PC-9 (cell line): ENCODE data around the gene SYNE1. TPM values are rescaled to one million over a fixed set of nuclear protein-coding genes. Genes with fewer than 3 reads are reported as not detected.

ENCODE experiments used
- BruUV-seq: library from RNA; stranded (reverse); fragments of 400-500 nt; replicated peaks from 2 replicates; lab custom pipeline; 2021; lab: Mats Ljungman, UMichigan
- CTCF ChIA-PET: fragments of 300-600 bp; sonication (Branson Sonifier 250); formaldehyde crosslinking; loops from one replicate; lab custom pipeline; 2022; ENCODE audit warnings: antibody characterized with exemption; lab: Charles Lee
- POLR2A ChIA-PET: fragments of 300-600 bp; sonication (Branson Sonifier 250); formaldehyde crosslinking; loops from one replicate; lab custom pipeline; 2022; ENCODE audit warnings: antibody characterized with exemption; ENCODE audit not compliant: unreplicated experiment; lab: Charles Lee
- DNase-seq, 2 experiments: peaks; one replicate each; pipeline versions ENCODE4 v3.0.0 to v3.0.0-alpha.2; 2015 to 2022; ENCODE audit warnings: mixed read lengths in 1 of 2
- H2AFZ ChIP-seq: fragments of 200-600 bp; sonication (generic); 2 replicates; pipeline ENCODE4 v1.8.1; 2017; ENCODE audit warnings: antibody characterized with exemption
- H3F3A ChIP-seq: fragments of 200-600 bp; sonication (generic); 2 replicates; pipeline ENCODE4 v1.8.1; 2017; ENCODE audit warnings: antibody characterized with exemption, mild to moderate bottlenecking, low read depth; ENCODE audit not compliant: insufficient read depth
- H3K27ac ChIP-seq: fragments of 200-600 bp; sonication (generic); 2 replicates; pipeline ENCODE4 v1.6.1; 2016; ENCODE audit warnings: mixed run types
- H3K27me3 ChIP-seq: fragments of 200-600 bp; sonication (generic); 2 replicates; pipeline ENCODE4 v1.6.1; 2016; ENCODE audit warnings: low read depth, mixed run types; ENCODE audit not compliant: insufficient read depth
- H3K36me3 ChIP-seq: fragments of 200-600 bp; sonication (generic); 2 replicates; pipeline ENCODE4 v1.6.1; 2016; ENCODE audit warnings: low read depth, mixed run types
- H3K4me1 ChIP-seq: fragments of 200-600 bp; sonication (generic); replicated peaks from 2 replicates; pipeline ENCODE4 v1.6.1; 2016; ENCODE audit warnings: mixed run types; ENCODE audit not compliant: insufficient read depth
- H3K4me2 ChIP-seq: fragments of 200-600 bp; sonication (generic); 2 replicates; pipeline ENCODE4 v1.6.1; 2017; ENCODE audit warnings: mixed run types
- H3K4me3 ChIP-seq: fragments of 200-600 bp; sonication (generic); 2 replicates; pipeline ENCODE4 v1.6.1; 2016; ENCODE audit warnings: mixed run types
- H3K79me2 ChIP-seq: fragments of 200-600 bp; sonication (generic); 2 replicates; pipeline ENCODE4 v1.6.1; 2017; ENCODE audit warnings: low read depth, mixed run types
- H3K9me2 ChIP-seq: fragments of 200-600 bp; sonication (generic); 2 replicates; pipeline ENCODE4 v1.8.1; 2017; ENCODE audit warnings: mild to moderate bottlenecking; ENCODE audit not compliant: insufficient read depth
- H3K9me3 ChIP-seq: fragments of 200-600 bp; sonication (generic); 2 replicates; pipeline ENCODE4 v1.8.1; 2016; ENCODE audit warnings: low read depth; ENCODE audit not compliant: insufficient read depth
- H4K20me1 ChIP-seq: fragments of 200-600 bp; sonication (generic); 2 replicates; pipeline ENCODE4 v1.8.1; 2017; ENCODE audit not compliant: insufficient read depth
- CTCF ChIP-seq: fragments of 200-600 bp; sonication (generic); conservative IDR thresholded peaks from 2 replicates; pipeline ENCODE4 v1.6.1; 2017; ENCODE audit warnings: mixed run types, antibody characterized with exemption, mild to moderate bottlenecking, moderate library complexity
- EZH2 ChIP-seq: fragments of 200-600 bp; sonication (generic); IDR thresholded peaks from 2 replicates; pipeline ENCODE4 v1.8.0; 2017; ENCODE audit warnings: antibody characterized with exemption, low read depth
- intact Hi-C: fragments of 100-400 bp; cut with micrococcal nuclease; formaldehyde crosslinking; loops from one replicate; pipeline ENCODE4 v1.10.0; 2022; ENCODE audit not compliant: unreplicated experiment
- total RNA-seq: library from RNA; stranded (reverse); gene quantifications from 2 replicates; pipeline ENCODE4 v1.2.3, GENCODE V29; 2021

The SYNE1 gene
- total RNA-seq, 1 experiment from 2014 or later: 13.4 TPM

GRCh38 chr6:152509916-152510315 lies 127.2 kb downstream of the SYNE1 start:
- intact Hi-C loops: no loop called here
- Histone ChIP-seq H3K9me3 (no peaks in the 10 kb centered on the region), H4K20me1 (no peaks in the 10 kb centered on the region), H3K36me3 (no peaks in the 10 kb centered on the region), H3K79me2 (no peaks in the 10 kb centered on the region), H3K4me2 (no peak overlapping the region), H3F3A (no peaks in the 10 kb centered on the region), H3K4me3 (no peak overlapping the region), H3K27me3 (no peaks in the 10 kb centered on the region), H3K9me2 (no peaks in the 10 kb centered on the region), H3K4me1 (no peaks in the 10 kb centered on the region), H2AFZ (no peak overlapping the region), H3K27ac (no peak overlapping the region)
- DNase-seq: no peak
- CTCF ChIA-PET: no interaction called here
- BruUV-seq: no TSS peak
- POLR2A ChIA-PET: no interaction called here
- TF ChIP-seq EZH2 (no peak), CTCF (no peak)

- Histone ChIP-seq H2AFZ (no peak overlapping the region), H3K9me3 (no peaks in the 10 kb centered on the region), H3K36me3 (no peaks in the 10 kb centered on the region), H3K4me2 (no peak overlapping the region), H4K20me1 (no peaks in the 10 kb centered on the region), H3K9me2 (no peaks in the 10 kb centered on the region; the same call in 1 of the 2 replicates), H3K4me1 (no peaks in the 10 kb centered on the region), H3K4me3 (no peak overlapping the region), H3K27me3 (no peaks in the 10 kb centered on the region), H3K79me2 (no peaks in the 10 kb centered on the region), H3K27ac (no peak overlapping the region), H3F3A (no peaks in the 10 kb centered on the region)
- DNase-seq: no peak
- POLR2A ChIA-PET: no interaction called here
- TF ChIP-seq EZH2: no peak
- no peak for TF ChIP-seq CTCF
- CTCF ChIA-PET: no interaction called here
- intact Hi-C loops: no loop called here
- BruUV-seq: no TSS peak
Observed at GRCh38 chr6:152508477-152508876, 128.7 kb downstream of the SYNE1 start.

- no peaks in the 10 kb centered on the region for H3F3A ChIP-seq
- POLR2A ChIA-PET: no interaction called here
Observed at GRCh38 chr6:152503546-152503945, 133.6 kb downstream of the SYNE1 start.

More at GRCh38 chr6:152503546-152503945, 133.6 kb downstream of the SYNE1 start:
- H3K36me3 ChIP-seq: no peaks in the 10 kb centered on the region
- no peaks in the 10 kb centered on the region for H3K27me3 ChIP-seq
- BruUV-seq: no TSS peak
- no peak overlapping the region for H2AFZ ChIP-seq
- DNase-seq: no peak
- CTCF ChIA-PET: no interaction called here
- no peak for TF ChIP-seq EZH2
- no peak for TF ChIP-seq CTCF
- H3K4me2 ChIP-seq: no peak overlapping the region
- no peak overlapping the region for H3K4me3 ChIP-seq
- H3K4me1 ChIP-seq: no peaks in the 10 kb centered on the region
- H3K9me3 ChIP-seq: no peaks in the 10 kb centered on the region
- no peaks in the 10 kb centered on the region for H4K20me1 ChIP-seq
- no peaks in the 10 kb centered on the region; the same call in 1 of the 2 replicates for H3K9me2 ChIP-seq
- intact Hi-C loops: no loop called here
- H3K79me2 ChIP-seq: no peaks in the 10 kb centered on the region
- H3K27ac ChIP-seq: no peak overlapping the region
